Measurements from ENCODE around the gene UFM1. TPM values are rescaled to one million over a fixed set of nuclear protein-coding genes. Genes with fewer than 3 reads are reported as not detected.

The UFM1 gene
- total and polyA plus RNA-seq, 3 donors from 2014 or later, result 21.4 to 30.8 (median 26.5) TPM

DNA sequence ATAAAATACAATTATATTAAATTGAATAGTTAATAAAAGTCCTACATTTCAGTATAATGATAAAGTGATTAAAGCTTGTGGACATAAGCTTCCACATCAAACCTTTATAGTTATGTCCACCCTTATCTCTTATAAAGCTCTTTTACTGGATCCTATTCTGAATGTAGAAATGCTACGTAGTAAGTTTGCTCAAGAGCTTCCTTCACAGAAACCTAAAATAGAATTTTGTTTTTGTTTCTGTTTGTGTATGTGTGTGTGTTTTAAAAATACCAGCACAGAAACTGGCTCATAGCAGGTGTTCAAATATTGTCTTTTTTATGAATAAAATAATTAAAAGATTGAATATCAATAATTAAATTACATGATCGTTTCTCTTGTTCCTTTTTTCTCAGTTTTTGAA, 21.0 kb upstream of the UFM1 start:
- Histone ChIP-seq H3K9me3 (no peaks in the 10 kb centered on the region), H3K4me3 (no peak overlapping the region), H3K36me3 (ENCODE audit: low read depth, missing control alignments) (no peaks in the 10 kb centered on the region), H3K27me3 (no peaks in the 10 kb centered on the region), H3K4me1 (no peaks in the 10 kb centered on the region), H3K27ac (no peak overlapping the region)
- TF ChIP-seq, protein P1, sequence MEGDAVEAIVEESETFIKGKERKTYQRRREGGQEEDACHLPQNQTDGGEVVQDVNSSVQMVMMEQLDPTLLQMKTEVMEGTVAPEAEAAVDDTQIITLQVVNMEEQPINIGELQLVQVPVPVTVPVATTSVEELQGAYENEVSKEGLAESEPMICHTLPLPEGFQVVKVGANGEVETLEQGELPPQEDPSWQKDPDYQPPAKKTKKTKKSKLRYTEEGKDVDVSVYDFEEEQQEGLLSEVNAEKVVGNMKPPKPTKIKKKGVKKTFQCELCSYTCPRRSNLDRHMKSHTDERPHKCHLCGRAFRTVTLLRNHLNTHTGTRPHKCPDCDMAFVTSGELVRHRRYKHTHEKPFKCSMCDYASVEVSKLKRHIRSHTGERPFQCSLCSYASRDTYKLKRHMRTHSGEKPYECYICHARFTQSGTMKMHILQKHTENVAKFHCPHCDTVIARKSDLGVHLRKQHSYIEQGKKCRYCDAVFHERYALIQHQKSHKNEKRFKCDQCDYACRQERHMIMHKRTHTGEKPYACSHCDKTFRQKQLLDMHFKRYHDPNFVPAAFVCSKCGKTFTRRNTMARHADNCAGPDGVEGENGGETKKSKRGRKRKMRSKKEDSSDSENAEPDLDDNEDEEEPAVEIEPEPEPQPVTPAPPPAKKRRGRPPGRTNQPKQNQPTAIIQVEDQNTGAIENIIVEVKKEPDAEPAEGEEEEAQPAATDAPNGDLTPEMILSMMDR (IDR thresholded peaks at IDR 0.05), result no peak
- no peak for TF ChIP-seq POLR2A (IDR thresholded peaks at IDR 0.05)
- no peak for DNase-seq
- 84 to 91% methylated on average over 2 of the region's 2 CpGs for WGBS, 2 donors
- intact Hi-C loops (cut with DNase I; ENCODE audit: low total_unique reads), result no loop called here

DNA sequence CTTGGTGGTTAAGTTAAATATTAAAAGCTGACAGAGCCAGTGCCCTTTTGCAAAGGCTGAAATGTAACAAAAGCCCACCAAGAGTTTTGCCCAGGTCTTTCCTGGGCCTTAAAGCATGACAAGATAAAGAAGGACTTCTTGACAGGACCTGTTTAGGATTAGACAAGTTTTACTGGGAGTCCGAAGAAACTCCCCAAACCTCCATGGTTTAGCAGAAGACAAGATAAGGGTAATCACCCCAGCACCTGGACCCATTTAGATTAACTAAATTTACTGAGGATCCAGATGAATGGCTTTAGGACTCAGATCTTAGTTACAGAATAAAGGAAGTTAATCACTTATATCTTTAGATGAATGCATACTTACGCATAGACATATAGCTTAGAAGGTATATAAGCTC, 14.8 kb upstream of the UFM1 start:
- DNase-seq, result no peak
- H3K36me3 ChIP-seq (ENCODE audit: low read depth, missing control alignments), result no peaks in the 10 kb centered on the region
- no peaks in the 10 kb centered on the region for H3K4me1 ChIP-seq
- TF ChIP-seq, protein P1 (IDR thresholded peaks at IDR 0.05), result no peak
- no peaks in the 10 kb centered on the region for H3K9me3 ChIP-seq
- intact Hi-C loops (cut with DNase I; ENCODE audit: low total_unique reads), result no loop called here
- no peak overlapping the region for H3K27ac ChIP-seq
- 85 to 89% methylated on average over 2 of the region's 2 CpGs for WGBS, 2 donors
- H3K4me3 ChIP-seq, result no peak overlapping the region
- H3K27me3 ChIP-seq, result no peaks in the 10 kb centered on the region

DNA sequence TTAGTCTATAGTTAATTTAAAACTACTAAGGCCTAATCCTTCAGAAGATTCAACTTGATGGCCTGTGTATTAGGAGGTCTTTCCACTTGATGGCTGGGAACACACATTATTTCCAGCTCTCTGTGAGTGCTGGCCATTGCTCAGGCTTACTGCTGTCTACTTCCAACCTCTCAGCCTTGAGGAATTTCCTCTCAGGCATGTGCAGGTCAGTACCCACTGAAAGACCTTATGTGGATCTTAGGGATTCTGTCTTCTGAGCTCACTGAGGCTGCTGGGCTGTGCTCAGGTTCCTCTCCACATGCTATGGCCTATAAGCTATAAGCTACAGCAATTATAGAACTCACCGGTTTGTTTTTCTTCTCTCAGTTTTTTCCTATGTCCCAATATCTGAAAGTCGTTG, 11.6 kb upstream of the UFM1 start:
- Histone ChIP-seq H3K27ac (no peak overlapping the region), H3K9me3 (no peaks in the 10 kb centered on the region), H3K27me3 (no peaks in the 10 kb centered on the region), H3K36me3 (ENCODE audit: low read depth, missing control alignments) (no peaks in the 10 kb centered on the region), H3K4me3 (no peak overlapping the region), H3K4me1 (no peaks in the 10 kb centered on the region)
- intact Hi-C loops (cut with DNase I; ENCODE audit: low total_unique reads), result no loop called here
- no peak for DNase-seq
- TF ChIP-seq POLR2A (IDR thresholded peaks at IDR 0.05), result no peak
- TF ChIP-seq, protein P1 (IDR thresholded peaks at IDR 0.05), result no peak
- 95% methylated on average over 2 of the region's 2 CpGs for WGBS, 2 donors

DNA sequence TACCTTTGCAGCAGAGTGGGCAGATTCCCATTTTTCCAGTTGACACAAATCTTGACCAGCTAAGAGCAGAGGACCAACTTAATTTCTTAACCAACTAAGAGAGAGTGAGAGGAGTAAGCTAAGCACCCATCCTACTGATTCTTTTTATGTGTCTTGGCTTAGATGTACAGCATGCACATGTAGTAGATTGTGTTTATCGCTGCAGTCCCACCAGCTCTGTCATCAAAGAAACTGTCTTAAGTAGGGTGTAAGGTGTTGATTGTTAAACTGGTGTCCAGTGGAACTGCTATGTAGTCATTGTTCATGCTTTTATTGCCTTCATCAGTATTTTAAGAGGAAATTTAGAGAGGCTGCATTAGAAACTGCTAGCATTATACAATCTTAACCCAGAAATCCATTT, 9.0 kb upstream of the UFM1 start:
- no peaks in the 10 kb centered on the region for H3K4me1 ChIP-seq
- H3K36me3 ChIP-seq (ENCODE audit: low read depth, missing control alignments), result no peaks in the 10 kb centered on the region
- no peak overlapping the region for H3K4me3 ChIP-seq
- intact Hi-C loops (cut with DNase I; ENCODE audit: low total_unique reads), result no loop called here
- TF ChIP-seq, protein P1 (IDR thresholded peaks at IDR 0.05), result no peak
- TF ChIP-seq POLR2A (IDR thresholded peaks at IDR 0.05), result no peak
- H3K27ac ChIP-seq, result no peak overlapping the region
- no peaks in the 10 kb centered on the region for H3K9me3 ChIP-seq
- H3K27me3 ChIP-seq, result no peaks in the 10 kb centered on the region
- 94 to 96% methylated on average over 1 of the region's 1 CpG for WGBS, 2 donors
- no peak for DNase-seq

DNA sequence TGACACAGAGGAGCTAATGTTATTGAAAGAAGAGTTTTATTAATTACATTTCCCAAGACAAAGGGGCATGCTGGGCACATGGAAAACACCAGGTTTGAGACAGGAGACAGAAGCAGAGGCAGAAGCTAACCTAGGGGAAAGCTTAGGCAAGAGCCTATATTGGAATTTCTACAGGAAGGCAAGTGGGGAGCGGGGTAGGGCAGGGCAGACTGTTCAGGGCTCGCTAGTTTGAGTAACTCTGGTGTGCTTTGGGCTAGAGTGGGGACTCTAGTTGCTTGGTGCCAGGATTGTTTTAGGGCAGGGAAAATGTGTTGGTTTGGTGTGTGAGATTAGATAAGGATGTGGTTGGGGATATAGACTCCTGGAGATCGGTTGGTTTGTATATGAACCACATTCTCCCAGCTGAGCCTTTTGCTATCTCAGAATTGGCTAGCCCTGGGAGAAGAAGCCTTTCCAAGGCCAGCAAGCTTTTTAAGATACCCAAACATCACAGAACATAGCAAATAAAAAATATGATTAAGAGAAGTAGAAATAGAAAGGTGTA, 8.4 kb upstream of the UFM1 start:
- TF ChIP-seq POLR2A (IDR thresholded peaks at IDR 0.05), result no peak
- TF ChIP-seq, protein P1 (IDR thresholded peaks at IDR 0.05), result no peak
- Histone ChIP-seq H3K4me3 (no peak overlapping the region), H3K36me3 (ENCODE audit: low read depth, missing control alignments) (no peaks in the 10 kb centered on the region), H3K9me3 (no peaks in the 10 kb centered on the region), H3K4me1 (no peaks in the 10 kb centered on the region), H3K27me3 (no peaks in the 10 kb centered on the region), H3K27ac (no peak overlapping the region)
- 81 to 85% methylated on average over 3 of the region's 3 CpGs for WGBS, 2 donors
- DNase-seq, result no peak
- intact Hi-C loops (cut with DNase I; ENCODE audit: low total_unique reads), result no loop called here
